GM23338 (cell line): ENCODE data around the gene ARL4A.

Experiments used
- CREB1 ChIP-seq: fragments of 250-450 bp; sonication (Bioruptor Pico); IDR thresholded peaks from 2 replicates; pipeline ENCODE4 v1.5.0; 2020; ENCODE audit warnings: low read depth, mild to moderate bottlenecking, moderate library complexity
- CTCF ChIP-seq, 2 experiments: fragments of 200-600 bp in 1 of 2; sonication (generic) in 1 of 2; conservative IDR thresholded peaks; 2 replicates each; pipeline versions ENCODE4 v1.5.1 to v1.6.1; 2016 to 2017; ENCODE audit warnings: antibody characterized with exemption in 2 of 2, low read depth in 2 of 2, mild to moderate bottlenecking in 2 of 2, moderate library complexity in 1 of 2
- ETS1 ChIP-seq: IDR thresholded peaks from 2 replicates; pipeline ENCODE4 v1.6.1; 2016; ENCODE audit warnings: antibody characterized with exemption
- EZH2 ChIP-seq: fragments of 200-600 bp; sonication (generic); IDR thresholded peaks from one replicate; pipeline ENCODE4 v1.8.0; 2017; ENCODE audit warnings: antibody characterized with exemption, mild to moderate bottlenecking, low read depth; ENCODE audit not compliant: unreplicated experiment
- EZH2phosphoT487 ChIP-seq: fragments of 200-600 bp; sonication (generic); IDR thresholded peaks from one replicate; pipeline ENCODE4 v1.8.1; 2018; ENCODE audit warnings: antibody characterized with exemption; ENCODE audit not compliant: unreplicated experiment
- JUNB ChIP-seq: IDR thresholded peaks from one replicate; pipeline ENCODE4 v1.6.1; 2016; ENCODE audit warnings: antibody characterized with exemption; ENCODE audit not compliant: unreplicated experiment
- POLR2AphosphoS5 ChIP-seq: IDR thresholded peaks from 2 replicates; pipeline ENCODE4 v1.6.1; 2016; ENCODE audit warnings: antibody characterized with exemption, low read depth
- REST ChIP-seq: IDR thresholded peaks from one replicate; pipeline ENCODE4 v1.6.1; 2018; ENCODE audit warnings: antibody characterized with exemption; ENCODE audit not compliant: unreplicated experiment
- ZNF114 ChIP-seq: fragments of 250-450 bp; sonication (Bioruptor Pico); IDR thresholded peaks from 2 replicates; pipeline ENCODE4 v1.5.0; 2020; ENCODE audit warnings: mild to moderate bottlenecking, moderate library complexity
- ZNF462 ChIP-seq: fragments of 250-450 bp; sonication (Bioruptor Pico); IDR thresholded peaks from 2 replicates; pipeline ENCODE4 v1.5.0; 2020; ENCODE audit warnings: mild to moderate bottlenecking, moderate library complexity

GRCh38 chr7:12690041-12690878, 2.8 kb downstream of the ARL4A start:
- no peak for TF ChIP-seq EZH2
- TF ChIP-seq CTCF (conservative IDR thresholded peaks at IDR 0.05; ENCODE audit: low read depth in 2 of 2), result no peak
- TF ChIP-seq EZH2phosphoT487, result no peak
- TF ChIP-seq POLR2AphosphoS5, result no peak
- no peak for TF ChIP-seq ZNF462 (CRISPR knock-in tag)
- no peak for TF ChIP-seq REST
- TF ChIP-seq ZNF114 (CRISPR knock-in tag), result no peak
- no peak for TF ChIP-seq CREB1 (CRISPR knock-in tag)
- no peak for TF ChIP-seq ETS1
- TF ChIP-seq JUNB, result no peak
